ENCODE results near the gene C18orf32. TPM values are rescaled to one million over a fixed set of nuclear protein-coding genes. Genes with fewer than 3 reads are reported as not detected.

The C18orf32 gene
- polyA plus RNA-seq, 4 donors = 16.5 to 33.7 (median 30.9) TPM

Other genes with a start within 250 kb of the C18orf32 start
- gene DYM, start 26.6 kb downstream of the C18orf32 start, polyA plus RNA-seq (ENCODE audit: insufficient read length in 4 of 4) = 10 to 100 TPM; 48.3 to 63.1 (median 53.7) TPM
- 1,000 to 10,000 TPM; 2,018 to 2,292 (median 2,238) TPM for gene RPL17, start 5.2 kb upstream of the C18orf32 start, polyA plus RNA-seq (ENCODE audit: insufficient read length in 4 of 4)
- gene LIPG, start 74.8 kb upstream of the C18orf32 start, polyA plus RNA-seq (ENCODE audit: insufficient read length in 4 of 4) = 10 to 100 TPM in 3 of 4 donors, 1 to 10 TPM in 1; 4.9 to 58.8 (median 58.5) TPM

Measured in left renal pelvis (tissue), 4 donors.